Naive B cell (primary cell): ENCODE measurements around the gene OR10K2. TPM values are rescaled to one million over a fixed set of nuclear protein-coding genes. Genes with fewer than 3 reads are reported as not detected.
"Not testable (repeated sequence)": the region's sequence is repeated elsewhere in the genome, so short reads cannot be mapped to it uniquely, and the experiment has no call there.

Source experiments
- ATAC-seq, 2 donors: fragments of 150-1000 bp; cut with Tn5 transposase; 2 replicates each; pipeline ENCODE4 v1.10.0; 2021; ENCODE audit warnings: low read depth in 2 of 2, mild to moderate bottlenecking in 2 of 2, moderate library complexity in 2 of 2
- DNase-seq: peaks from one replicate; pipeline ENCODE4 v3.0.0; 2022
- H3K27ac Mint-ChIP-seq, 6 donors: one replicate each; pipeline ENCODE4 v1.8.0; 2020 to 2022; ENCODE audit warnings: mild to moderate bottlenecking in 6 of 6, mixed read lengths in 6 of 6, moderate library complexity in 5 of 6, inconsistent platforms in 2 of 6
- H3K27me3 Mint-ChIP-seq, 3 donors: one replicate each; pipeline ENCODE4 v1.8.0; 2021 to 2022; ENCODE audit warnings: mixed read lengths in 3 of 3, mild to moderate bottlenecking in 1 of 3
- H3K36me3 Mint-ChIP-seq, 2 donors: one replicate each; pipeline ENCODE4 v1.8.0; 2020 to 2022; ENCODE audit warnings: mixed read lengths in 2 of 2, inconsistent platforms in 1 of 2, mild to moderate bottlenecking in 1 of 2
- H3K4me1 Mint-ChIP-seq, 3 donors: one replicate each; pipeline ENCODE4 v1.8.0; 2020 to 2022; ENCODE audit warnings: mixed read lengths in 3 of 3, inconsistent platforms in 1 of 3, mild to moderate bottlenecking in 1 of 3, moderate library complexity in 1 of 3
- H3K4me3 Mint-ChIP-seq, 8 donors: one replicate each; pipeline ENCODE4 v1.8.0; 2020 to 2022; ENCODE audit warnings: mild to moderate bottlenecking in 8 of 8, mixed read lengths in 8 of 8, moderate library complexity in 8 of 8, inconsistent platforms in 2 of 8
- H3K9me3 Mint-ChIP-seq, 7 donors: one replicate each; pipeline ENCODE4 v1.8.0; 2020 to 2022; ENCODE audit warnings: mixed read lengths in 7 of 7, mild to moderate bottlenecking in 5 of 7, inconsistent platforms in 2 of 7, moderate library complexity in 1 of 7
- polyA plus RNA-seq, 6 donors: library from polyadenylated mRNA; unstranded; fragments of 300-500 nt; fragmentation: Illumina TruSeq; gene quantifications; one replicate each; pipeline ENCODE4 v1.2.3, GENCODE V29; 2021; ENCODE audit warnings: low read depth in 6 of 6

OR10K2 gene, protein sequence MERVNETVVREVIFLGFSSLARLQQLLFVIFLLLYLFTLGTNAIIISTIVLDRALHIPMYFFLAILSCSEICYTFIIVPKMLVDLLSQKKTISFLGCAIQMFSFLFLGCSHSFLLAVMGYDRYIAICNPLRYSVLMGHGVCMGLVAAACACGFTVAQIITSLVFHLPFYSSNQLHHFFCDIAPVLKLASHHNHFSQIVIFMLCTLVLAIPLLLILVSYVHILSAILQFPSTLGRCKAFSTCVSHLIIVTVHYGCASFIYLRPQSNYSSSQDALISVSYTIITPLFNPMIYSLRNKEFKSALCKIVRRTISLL
- not detected for polyA plus RNA-seq

DNA sequence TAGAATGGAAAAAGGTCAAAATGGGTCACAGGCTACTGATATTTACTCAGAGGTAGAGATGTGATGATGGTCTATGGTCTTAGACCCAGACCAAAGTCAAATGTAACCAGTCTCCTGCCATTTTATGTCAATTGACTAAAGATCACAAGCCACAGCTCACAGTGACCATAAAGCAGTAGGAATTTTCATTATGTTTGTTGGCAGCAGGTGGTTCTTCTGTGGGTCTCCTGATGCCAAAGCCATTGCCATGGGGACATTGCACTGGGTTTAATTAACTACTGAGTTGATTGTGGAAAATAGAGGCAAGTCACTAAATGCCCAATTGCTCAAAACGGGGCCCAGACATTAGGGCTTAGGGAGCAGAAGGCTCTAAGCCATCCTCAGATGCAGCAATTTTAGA, at the start of gene OR10K2:
Gene OR10K2, minus strand, starts transcription at position 101 of the 400 bp plus-strand sequence. CDS start 5,371 bp downstream, outside the sequence.
- peaks cover 2 to 26% (median 13%) of the 10 kb centered on the region in 7 donors for H3K9me3 Mint-ChIP-seq

DNA sequence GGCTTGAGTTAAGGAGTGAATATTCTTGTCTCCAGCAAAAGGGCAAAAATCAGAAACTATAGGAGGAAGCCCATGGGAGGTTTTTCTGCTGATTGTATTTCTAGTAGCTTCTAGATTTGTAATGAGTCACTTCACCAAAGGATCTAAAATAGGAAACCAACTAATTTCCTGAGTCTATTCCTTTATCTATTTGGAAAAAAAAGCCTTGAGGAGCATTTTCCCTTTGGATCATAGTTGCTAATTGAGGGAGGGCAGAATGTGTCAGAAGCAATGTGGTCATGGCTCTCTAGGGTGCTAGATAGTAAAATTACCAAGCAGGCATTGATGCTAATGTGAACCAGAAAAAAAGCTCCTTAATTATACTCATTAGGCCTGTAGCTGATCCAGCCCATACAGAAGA, 45.9 kb upstream of the OR10K2 start, which contains the start of gene OR10R2:
Gene OR10R2, plus strand, starts transcription at position 301 of the 400 bp plus-strand sequence. CDS start 106 bp downstream, outside the sequence.
- H3K4me3 Mint-ChIP-seq, result no peak within 1 kb of the TSS
- ATAC-seq (no peak), DNase-seq (no peak)
- peaks cover 0 to 5% of the 10 kb centered on the region in 2 donors for H3K36me3 Mint-ChIP-seq
- peak within 1 kb of the TSS in 2 of 6 donors; percentile 2 to 68 for H3K27ac Mint-ChIP-seq
- H3K9me3 Mint-ChIP-seq, result no peaks in the 10 kb centered on the region
- no peaks in the 10 kb centered on the region for H3K4me1 Mint-ChIP-seq
- peaks cover 12 to 22% (median 22%) of the 10 kb centered on the region in 3 donors for H3K27me3 Mint-ChIP-seq

More for the DNA sequence above, at the start of gene OR10K2:
- DNase-seq, result no peak
- peaks cover 13 to 44% (median 19%) of the 10 kb centered on the region in 3 donors for H3K27me3 Mint-ChIP-seq
- H3K36me3 Mint-ChIP-seq, result peaks cover 0 to 2% of the 10 kb centered on the region in 2 donors
- no peak within 1 kb of the TSS for H3K4me3 Mint-ChIP-seq
- H3K4me1 Mint-ChIP-seq, result no peaks in the 10 kb centered on the region
- peak within 1 kb of the TSS in 1 of 6 donors; percentile 7 for H3K27ac Mint-ChIP-seq
- no peak for ATAC-seq

DNA sequence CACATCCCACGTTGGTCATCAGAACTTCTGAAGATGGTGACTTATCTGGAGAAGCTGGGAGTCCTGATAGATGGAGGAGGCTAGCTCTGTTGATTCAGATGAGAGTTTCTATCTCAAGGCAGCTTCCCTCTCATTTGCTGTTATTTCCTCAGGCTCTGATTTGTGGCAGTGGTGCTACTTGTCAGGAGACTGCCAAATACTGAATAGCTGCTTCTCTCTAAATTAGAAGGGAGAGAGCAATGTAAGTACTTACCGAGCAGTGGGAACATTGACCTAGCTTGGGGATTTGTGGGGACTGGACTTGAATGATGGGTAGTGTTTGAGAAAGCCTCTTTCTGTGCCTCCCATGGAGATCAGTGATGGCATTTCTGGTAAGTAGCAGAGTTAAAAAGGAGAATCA, 35.5 kb upstream of the OR10K2 start, which contains the start of gene OR10K1:
Gene OR10K1, plus strand, starts transcription at position 301 of the 400 bp plus-strand sequence. CDS start 3,728 bp downstream, outside the sequence.
- peaks cover 8 to 21% (median 18%) of the 10 kb centered on the region in 3 donors for H3K27me3 Mint-ChIP-seq
- no peak for DNase-seq
- peak within 1 kb of the TSS in 2 of 6 donors; percentile 11 to 43 for H3K27ac Mint-ChIP-seq
- H3K9me3 Mint-ChIP-seq, result peaks cover 0 to 2% (median 0%) of the 10 kb centered on the region in 7 donors
- H3K36me3 Mint-ChIP-seq, result peaks cover 0 to 11% of the 10 kb centered on the region in 2 donors
- H3K4me1 Mint-ChIP-seq, result no peaks in the 10 kb centered on the region
- ATAC-seq, result no peak
- no peak within 1 kb of the TSS for H3K4me3 Mint-ChIP-seq

GRCh38 chr1:158458263-158458662, 32.2 kb upstream of the OR10K2 start:
- Mint-ChIP-seq H3K4me3 (no peak overlapping the region), H3K9me3 (peaks cover 0 to 16% (median 5%) of the 10 kb centered on the region in 7 donors), H3K27ac (no peak overlapping the region), H3K4me1 (no peaks in the 10 kb centered on the region), H3K27me3 (peaks cover 19 to 41% (median 33%) of the 10 kb centered on the region in 3 donors), H3K36me3 (peaks cover 0 to 10% of the 10 kb centered on the region in 2 donors)
- ATAC-seq, result no peak
- DNase-seq, result no peak

DNA sequence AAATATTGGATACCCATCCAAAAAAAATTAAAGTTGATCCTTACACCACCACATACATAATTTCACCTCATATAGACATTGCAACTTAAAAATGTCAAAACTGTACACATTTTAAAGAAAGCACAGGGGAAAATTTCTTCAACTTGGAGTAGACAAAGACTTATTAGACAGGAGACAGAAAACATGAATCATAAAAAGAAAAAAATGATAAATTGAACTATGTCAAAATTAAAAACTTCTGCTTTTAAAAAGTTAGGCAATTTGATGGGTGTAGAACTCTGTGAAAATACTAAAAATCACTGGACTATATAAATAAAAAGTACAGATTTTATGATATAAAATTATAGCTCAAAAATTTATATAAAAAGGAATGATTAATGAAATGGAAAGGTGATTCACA, 31.2 kb upstream of the OR10K2 start:
- ATAC-seq (no peak), DNase-seq (no peak)
- Mint-ChIP-seq H3K9me3 (peaks cover 0 to 22% (median 10%) of the 10 kb centered on the region in 7 donors), H3K4me1 (no peaks in the 10 kb centered on the region), H3K36me3 (peaks cover 0 to 15% of the 10 kb centered on the region in 2 donors), H3K27ac (no peak overlapping the region), H3K4me3 (no peak overlapping the region), H3K27me3 (peaks cover 19 to 43% (median 33%) of the 10 kb centered on the region in 3 donors)

DNA sequence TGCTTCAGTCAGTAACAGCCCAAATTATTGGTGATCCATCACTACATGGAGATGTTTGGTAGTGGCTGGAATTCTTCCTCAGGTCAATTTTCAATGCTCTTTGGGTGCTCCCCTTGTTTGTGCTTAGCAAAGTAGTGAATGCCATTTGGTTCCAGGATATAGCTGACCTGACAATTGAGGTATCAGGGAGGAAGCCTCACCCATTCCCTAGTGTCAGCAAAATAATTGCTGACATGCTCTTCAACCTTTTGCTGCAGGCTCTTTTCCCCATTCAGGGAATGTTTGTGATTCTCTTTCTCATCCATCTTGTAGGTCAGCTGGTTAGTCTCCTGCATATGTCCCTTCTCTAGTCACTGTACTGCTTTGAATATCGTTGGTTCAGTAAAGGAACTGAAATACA, 28.5 kb upstream of the OR10K2 start:
- Mint-ChIP-seq H3K4me3 (no peak overlapping the region), H3K9me3 (peaks cover 7 to 36% (median 20%) of the 10 kb centered on the region in 7 donors), H3K4me1 (no peaks in the 10 kb centered on the region), H3K36me3 (peaks cover 0 to 26% of the 10 kb centered on the region in 2 donors), H3K27me3 (peaks cover 16 to 51% (median 43%) of the 10 kb centered on the region in 3 donors), H3K27ac (no peak overlapping the region)
- ATAC-seq (no peak), DNase-seq (no peak)

DNA sequence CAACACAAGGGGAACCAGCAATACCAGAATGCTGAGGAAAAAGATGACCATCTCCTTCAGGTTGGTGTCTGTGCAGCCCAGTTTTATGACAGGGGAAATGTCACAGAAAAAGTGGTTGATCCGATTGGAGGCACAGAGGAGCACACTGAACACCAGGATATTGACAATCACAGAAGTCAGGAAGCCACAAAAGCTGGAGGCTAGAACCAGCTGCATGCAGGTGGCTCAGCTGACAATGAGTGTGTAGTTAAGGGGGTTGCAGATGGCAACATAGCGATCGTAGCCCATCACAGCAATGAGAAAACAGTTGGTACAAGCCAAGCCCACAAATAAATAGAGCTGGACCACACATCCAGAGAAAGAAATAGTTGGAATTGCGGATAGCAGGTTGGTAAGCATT, 19.3 kb upstream of the OR10K2 start:
- H3K4me1 Mint-ChIP-seq, result no peaks in the 10 kb centered on the region
- peaks cover 0 to under 1% (median 0%) of the 10 kb centered on the region in 7 donors for H3K9me3 Mint-ChIP-seq
- no peaks in the 10 kb centered on the region for H3K36me3 Mint-ChIP-seq
- DNase-seq, result no peak
- H3K27me3 Mint-ChIP-seq, result peaks cover 13 to 43% (median 33%) of the 10 kb centered on the region in 3 donors
- H3K4me3 Mint-ChIP-seq, result no peak overlapping the region
- H3K27ac Mint-ChIP-seq, result peak overlapping the region in 1 of 6 donors; percentile 20
- no peak for ATAC-seq

- DNase-seq (no peak), ATAC-seq (no peak)
- Mint-ChIP-seq H3K27me3 (peaks cover 14 to 42% (median 39%) of the 10 kb centered on the region in 3 donors), H3K9me3 (peaks cover 5 to 32% (median 14%) of the 10 kb centered on the region in 7 donors), H3K36me3 (peaks cover 0 to 11% of the 10 kb centered on the region in 2 donors), H3K4me3 (no peak overlapping the region), H3K27ac (peak overlapping the region in 1 of 6 donors; percentile 17), H3K4me1 (peaks cover 0 to 7% (median 3%) of the 10 kb centered on the region in 3 donors)
Measured at GRCh38 chr1:158434741-158435140, 8.7 kb upstream of the OR10K2 start.

DNA sequence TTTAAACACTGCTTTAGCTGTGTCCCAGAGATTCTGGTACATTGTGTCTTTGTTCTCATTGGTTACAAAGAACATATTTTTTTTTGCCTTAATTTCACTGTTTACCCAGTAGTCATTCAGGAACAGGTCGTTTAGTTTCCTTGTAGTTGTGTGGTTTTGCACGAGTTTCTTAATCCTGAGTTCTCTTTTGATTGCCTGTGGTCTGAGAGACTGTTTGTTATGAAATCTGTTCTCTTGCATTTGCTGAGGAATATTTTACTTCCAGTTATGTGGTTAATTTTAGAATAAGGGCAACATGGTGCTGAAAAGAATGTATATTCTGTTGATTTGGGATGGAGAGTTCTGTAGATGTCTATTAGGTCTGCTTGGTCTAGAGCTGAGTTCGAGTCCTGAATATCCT, 4.1 kb upstream of the OR10K2 start:
- Mint-ChIP-seq H3K36me3 (peaks cover 0 to 11% of the 10 kb centered on the region in 2 donors), H3K9me3 (peaks cover 8 to 46% (median 25%) of the 10 kb centered on the region in 7 donors), H3K27me3 (peaks cover 22 to 64% (median 27%) of the 10 kb centered on the region in 3 donors)
- DNase-seq, H3K4me1 Mint-ChIP-seq, H3K4me3 Mint-ChIP-seq, H3K27ac Mint-ChIP-seq, ATAC-seq: not testable (repeated sequence)

- Mint-ChIP-seq H3K9me3 (peaks cover 0 to 22% (median 13%) of the 10 kb centered on the region in 7 donors), H3K4me1 (no peaks in the 10 kb centered on the region), H3K36me3 (peaks cover 0 to 5% of the 10 kb centered on the region in 2 donors), H3K27ac (peak overlapping the region in 2 of 6 donors; percentile 32 to 54), H3K27me3 (peaks cover 13 to 41% (median 19%) of the 10 kb centered on the region in 3 donors), H3K4me3 (no peak overlapping the region)
- ATAC-seq (no peak), DNase-seq (no peak)
Measured at GRCh38 chr1:158425027-158425426, 1.0 kb downstream of the OR10K2 start.

- Mint-ChIP-seq H3K9me3 (peaks cover 0 to 4% (median 0%) of the 10 kb centered on the region in 7 donors), H3K27me3 (peaks cover 0 to 19% (median 18%) of the 10 kb centered on the region in 3 donors), H3K27ac (no peak overlapping the region), H3K4me3 (no peak overlapping the region), H3K36me3 (peaks cover 0 to 5% of the 10 kb centered on the region in 2 donors), H3K4me1 (no peaks in the 10 kb centered on the region)
- ATAC-seq (no peak), DNase-seq (no peak)
Measured at GRCh38 chr1:158422212-158422611, 3.8 kb downstream of the OR10K2 start.

GRCh38 chr1:158417586-158417985, 8.5 kb downstream of the OR10K2 start:
- ATAC-seq (no peak), DNase-seq (no peak)
- peaks cover 0 to 5% of the 10 kb centered on the region in 2 donors for H3K36me3 Mint-ChIP-seq
- peaks cover 0 to 4% (median 0%) of the 10 kb centered on the region in 7 donors for H3K9me3 Mint-ChIP-seq
- no peaks in the 10 kb centered on the region for H3K4me1 Mint-ChIP-seq
- no peak overlapping the region for H3K27ac Mint-ChIP-seq
- no peak overlapping the region for H3K4me3 Mint-ChIP-seq
- H3K27me3 Mint-ChIP-seq, result peaks cover 4 to 28% (median 22%) of the 10 kb centered on the region in 3 donors

GRCh38 chr1:158414651-158415345, 11.2 kb downstream of the OR10K2 start:
- Mint-ChIP-seq H3K27ac (no peak overlapping the region), H3K9me3 (peaks cover 0 to under 1% (median 0%) of the 10 kb centered on the region in 7 donors), H3K27me3 (peaks cover 4 to 8% (median 5%) of the 10 kb centered on the region in 3 donors), H3K4me1 (no peaks in the 10 kb centered on the region), H3K4me3 (no peak overlapping the region), H3K36me3 (no peaks in the 10 kb centered on the region)
- no peak for DNase-seq
- no peak for ATAC-seq
